Stimulated activated CD8-positive, alpha-beta memory T cell treated with anti-CD3 and anti-CD28 coated beads, Interleukin-15, amount 100 ng/mL, for 4 hours (primary cell): Measurements from ENCODE around the gene MRPS6.

Experiments
- DNase-seq, 2 donors: peaks; one replicate each; pipeline ENCODE4 v3.0.0-alpha.2; 2020; ENCODE audit warnings: low read depth in 2 of 2

Gene MRPS6

DNA sequence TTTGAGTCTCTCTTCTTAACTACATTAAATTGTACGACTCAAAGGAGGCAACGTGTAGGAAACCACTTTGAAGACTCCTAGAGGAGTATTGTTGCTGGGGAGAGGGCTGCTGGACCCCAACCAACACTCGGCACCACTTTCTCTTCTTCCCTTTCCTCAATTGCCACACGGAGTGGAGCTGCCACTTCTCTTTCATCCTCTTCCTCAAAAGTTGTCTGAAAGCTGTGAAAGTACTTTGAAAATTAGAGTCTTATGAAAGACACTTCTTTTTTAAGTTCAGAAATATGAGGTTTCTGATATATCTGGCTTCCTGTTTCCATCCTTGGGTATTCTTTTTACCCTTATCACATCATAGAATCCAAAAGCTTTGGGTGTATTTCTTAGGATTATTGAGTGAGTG, 59.5 kb downstream of the MRPS6 start:
- no peak for DNase-seq

DNA sequence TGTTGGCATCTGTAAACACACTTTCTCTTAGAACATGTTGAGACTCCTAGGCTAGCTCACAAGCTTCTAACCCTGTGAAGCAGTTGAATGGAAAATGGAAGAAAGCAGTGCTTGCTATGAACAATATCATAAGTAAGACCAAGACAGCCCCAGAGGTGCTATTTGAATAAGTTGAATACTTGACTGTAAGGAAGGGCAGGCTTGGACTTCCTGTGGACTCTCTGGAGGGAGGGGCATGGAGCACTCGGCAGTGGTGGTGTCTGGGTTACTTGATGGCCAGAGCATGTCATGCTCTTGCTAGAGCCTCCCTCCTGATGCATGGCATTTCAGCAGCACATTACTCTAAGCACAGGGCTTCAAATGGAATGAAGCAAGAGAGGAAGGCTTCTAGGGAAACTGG, 60.0 kb downstream of the MRPS6 start:
- no peak for DNase-seq

DNA sequence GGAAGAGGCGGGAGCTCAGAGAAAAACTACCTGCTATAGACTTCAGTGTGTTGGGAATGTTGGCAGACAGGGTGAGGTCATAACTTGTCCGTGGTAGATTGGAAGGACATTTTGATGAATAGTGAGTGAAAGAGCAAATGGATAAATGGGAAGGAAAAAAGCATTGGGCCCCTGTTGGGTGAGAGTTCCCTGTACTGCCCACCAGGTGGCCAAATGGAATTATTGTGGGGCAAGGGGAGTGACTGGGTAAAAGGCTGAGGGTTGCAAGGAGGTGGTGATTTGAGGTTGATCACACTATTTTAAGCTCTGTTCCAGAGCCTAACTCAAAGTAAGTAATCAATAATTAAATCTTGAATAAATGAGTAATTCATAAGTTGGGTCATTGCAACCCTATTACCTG, 60.4 kb downstream of the MRPS6 start:
- no peak for DNase-seq

DNA sequence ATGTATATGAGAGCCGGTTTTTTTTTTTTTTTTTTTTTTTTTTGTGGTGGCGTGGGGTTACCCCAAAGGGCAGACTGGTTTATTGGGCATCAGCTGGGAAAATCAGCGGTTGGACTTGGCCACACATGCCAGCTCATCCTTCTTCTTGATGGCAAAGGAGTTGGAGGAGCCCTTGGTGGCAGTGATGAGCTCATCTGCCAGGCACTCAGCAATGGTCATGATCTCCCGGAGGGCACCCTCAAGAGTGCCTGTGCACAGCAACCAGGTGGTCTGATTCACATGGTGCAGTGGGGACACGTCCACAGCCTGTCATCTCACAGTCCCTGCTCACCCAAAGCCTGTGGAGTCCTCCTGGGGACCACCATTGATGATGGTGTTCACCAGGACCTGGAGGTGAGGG, 62.0 kb downstream of the MRPS6 start:
- DNase-seq = no peak

DNA sequence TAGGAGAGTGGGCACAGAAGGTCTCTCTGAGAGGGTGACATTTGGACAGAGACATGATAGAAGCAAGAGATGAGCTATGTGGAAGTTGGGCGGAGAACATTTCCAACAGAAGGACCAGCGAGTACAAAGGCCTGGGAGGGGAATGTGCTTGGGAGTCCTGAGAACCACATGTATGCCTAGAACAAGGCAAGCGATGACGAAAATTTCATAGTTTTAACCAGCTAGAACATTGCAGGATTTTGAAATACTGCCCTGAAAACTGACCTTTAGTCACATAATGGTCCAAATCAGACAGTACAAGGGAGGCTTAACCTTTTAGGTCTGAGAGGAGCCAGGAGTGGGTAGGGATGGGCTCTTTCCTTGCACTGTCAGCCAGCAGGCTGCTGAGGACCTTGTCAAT, 68.0 kb downstream of the MRPS6 start:
- no peak for DNase-seq

DNA sequence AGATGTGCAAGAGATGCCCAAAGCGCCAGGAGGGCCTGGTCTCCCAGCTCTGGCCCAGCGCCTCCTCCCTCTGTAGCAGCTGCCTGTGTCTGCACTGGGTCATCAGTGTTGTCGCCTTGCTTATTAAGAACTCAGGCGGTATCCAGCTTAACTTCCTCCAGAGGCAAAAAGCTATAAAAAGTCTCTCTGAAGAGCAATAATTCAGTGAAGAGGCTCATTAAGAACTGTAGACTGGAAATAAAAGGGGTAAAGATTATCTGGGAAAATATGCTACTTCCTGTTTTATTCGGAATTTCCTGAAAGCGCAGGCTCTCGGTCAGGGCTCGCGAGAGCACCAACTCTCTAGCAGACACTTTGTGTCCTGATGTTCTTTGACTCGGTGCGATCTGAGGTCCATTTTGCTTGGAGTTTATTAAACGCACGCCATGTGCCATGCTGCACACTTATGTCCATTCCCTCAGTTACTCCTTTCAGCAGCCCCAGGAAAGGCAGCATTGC, 70.4 kb downstream of the MRPS6 start:
- DNase-seq = no peak

DNA sequence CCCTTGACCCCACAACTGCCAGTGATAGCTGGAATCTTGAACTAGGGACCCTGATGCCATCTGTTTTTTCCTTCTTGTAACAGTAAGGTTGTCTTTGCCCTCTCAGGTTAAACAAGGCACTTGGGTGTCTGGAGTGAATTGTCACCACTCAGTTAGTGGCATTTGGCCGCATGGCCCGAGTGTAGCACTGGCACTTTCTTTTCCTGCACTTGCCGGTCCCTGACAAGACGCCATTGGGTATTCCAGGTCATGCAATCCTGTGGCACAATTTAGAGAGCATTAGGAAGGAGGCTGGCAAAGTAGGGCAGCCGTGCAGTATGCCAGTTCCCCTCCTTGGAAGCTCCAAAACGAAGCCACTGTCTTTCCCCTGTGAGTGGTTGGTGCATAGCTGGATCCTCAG, 70.8 kb downstream of the MRPS6 start:
- no peak for DNase-seq

DNA sequence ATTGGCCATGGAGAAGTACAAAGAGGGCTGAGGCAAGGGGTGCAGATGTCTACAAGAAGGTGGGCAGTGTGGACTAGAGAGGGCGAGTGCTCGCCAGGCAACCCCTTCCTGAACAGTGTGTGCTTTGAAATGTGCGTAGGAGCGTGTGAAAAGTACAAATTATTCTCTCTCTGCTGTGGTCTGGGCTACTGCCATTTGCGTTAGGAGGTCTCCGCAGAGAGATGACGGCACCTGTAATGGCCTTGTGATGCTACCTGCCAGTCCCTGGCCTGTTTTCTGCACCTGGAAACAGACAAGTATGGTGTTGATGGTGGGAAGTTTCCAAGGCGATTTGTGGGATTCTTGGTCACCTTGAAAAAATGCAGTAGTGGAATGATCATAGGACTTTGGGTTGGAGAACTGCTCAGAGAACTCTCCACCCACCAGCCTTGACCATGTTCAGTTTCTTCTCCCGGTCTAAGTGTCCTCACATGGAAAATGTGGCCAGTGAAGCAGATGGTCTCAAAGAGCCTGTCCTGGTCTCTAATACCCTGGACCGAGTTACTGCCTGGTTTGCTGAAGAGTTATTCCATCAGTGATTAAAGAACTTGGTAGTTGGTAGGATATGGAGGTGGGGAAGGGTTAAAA, 74.5 kb downstream of the MRPS6 start:
- DNase-seq = no peak

DNA sequence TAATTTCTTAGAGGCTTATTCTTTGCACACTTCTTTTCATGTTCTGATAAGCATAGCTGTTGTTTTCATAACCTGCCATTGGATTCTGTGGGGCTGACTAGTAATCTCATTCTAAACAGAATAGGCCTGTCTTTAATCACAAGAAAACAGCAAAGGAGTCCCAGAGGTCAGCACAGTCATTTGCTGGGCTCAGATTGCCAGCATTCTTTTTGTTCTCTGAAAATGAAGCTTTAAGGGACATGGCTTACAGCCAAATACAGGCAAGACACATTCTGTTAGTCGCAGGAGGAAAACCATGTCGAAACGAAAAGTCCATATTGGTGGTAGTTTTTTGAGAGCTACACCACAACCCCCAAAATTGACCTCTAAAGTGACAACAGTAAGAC, 75.0 kb downstream of the MRPS6 start:
- no peak for DNase-seq

DNA sequence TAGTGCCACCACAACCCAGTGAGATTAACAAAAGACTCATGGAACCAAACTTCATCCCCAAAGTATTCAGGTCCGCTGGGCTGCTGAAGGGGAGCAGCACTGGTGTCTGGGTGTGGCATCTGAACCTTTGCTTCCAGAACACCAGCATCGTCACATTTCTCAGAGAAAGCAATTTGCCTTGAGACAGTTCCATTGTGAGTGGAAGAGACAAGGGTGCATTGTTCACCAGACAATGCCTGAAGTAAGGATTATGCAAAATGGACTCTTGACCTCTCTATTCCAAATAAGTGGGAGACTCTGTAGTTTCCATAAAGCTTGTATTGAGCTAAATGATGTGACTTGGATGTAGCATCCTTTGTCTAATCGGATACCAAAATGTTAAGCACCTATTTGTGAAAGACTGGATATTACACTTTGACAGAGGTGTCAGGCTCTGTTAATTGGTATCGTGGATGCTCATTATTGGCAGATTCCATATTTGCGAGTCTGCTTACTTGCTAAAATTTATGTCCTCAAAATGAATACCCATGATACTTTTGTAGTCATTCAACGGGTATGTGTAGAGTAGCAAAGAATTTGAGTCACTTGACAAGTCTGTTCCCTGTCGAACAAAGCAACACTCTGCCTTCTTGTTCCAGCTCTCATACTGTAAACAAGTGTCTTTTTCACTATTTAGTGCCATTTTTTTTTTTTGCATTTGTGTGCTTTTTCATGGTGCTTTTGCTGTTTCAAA, 75.6 kb downstream of the MRPS6 start:
- DNase-seq = no peak

DNA sequence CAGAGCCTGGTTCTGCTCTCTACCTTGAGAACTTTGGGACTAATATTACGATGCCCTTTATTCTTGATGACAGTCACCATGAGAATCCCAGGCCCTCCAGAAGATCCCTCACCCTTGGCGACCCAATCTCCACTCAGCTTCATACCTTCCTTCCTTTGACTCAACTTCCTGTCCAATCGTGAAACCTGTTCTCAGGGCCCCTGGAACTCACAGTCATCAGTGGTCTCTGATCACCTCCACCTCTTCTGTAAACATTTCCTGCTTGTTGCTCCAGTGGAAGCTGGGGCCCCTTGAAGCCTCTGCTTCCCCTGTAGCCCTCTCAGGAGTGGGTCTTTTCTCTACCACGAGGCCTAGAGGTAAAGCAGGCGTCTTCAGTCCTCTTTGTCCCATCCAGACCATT, 79.1 kb downstream of the MRPS6 start:
- DNase-seq = no peak

DNA sequence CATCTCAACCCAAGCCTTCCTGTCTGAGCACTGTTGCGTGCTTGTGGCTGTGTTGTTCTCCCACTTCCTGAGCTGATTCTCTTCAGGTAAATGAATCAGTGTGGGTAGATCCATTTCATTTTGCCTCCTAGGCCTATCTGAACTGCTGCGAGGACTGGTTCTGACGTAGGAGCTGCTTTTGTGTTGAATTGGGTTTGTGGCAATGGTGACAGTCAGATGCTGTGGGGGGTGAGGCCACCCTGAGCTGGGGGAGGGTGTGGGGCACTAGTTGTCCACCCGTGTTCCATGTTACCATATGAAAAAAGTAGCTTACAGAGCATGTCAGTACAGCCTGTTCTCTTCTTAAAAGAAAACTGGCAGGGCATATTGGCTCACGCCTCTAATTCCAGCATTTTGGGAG, 81.5 kb downstream of the MRPS6 start:
- DNase-seq = no peak

DNA sequence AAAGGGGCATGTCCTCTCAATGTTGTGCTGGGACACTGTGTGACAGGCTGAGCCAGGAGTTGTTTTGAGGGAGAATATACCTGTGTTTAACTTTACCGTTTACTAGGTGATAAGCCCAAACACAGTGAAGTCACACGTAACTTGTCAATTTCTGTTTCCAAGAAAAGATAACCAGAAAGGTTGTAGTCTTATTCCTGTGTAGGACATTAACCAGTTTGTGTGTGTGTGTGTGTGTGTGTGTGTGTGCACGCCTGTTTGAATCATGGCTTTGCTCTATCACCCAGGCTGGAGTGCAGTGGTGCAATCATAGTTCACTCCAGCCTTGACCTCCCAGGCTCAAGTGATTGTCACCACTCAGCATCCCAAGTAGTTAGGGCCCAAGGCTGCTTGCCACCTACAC, 83.6 kb downstream of the MRPS6 start:
- DNase-seq = no peak

DNA sequence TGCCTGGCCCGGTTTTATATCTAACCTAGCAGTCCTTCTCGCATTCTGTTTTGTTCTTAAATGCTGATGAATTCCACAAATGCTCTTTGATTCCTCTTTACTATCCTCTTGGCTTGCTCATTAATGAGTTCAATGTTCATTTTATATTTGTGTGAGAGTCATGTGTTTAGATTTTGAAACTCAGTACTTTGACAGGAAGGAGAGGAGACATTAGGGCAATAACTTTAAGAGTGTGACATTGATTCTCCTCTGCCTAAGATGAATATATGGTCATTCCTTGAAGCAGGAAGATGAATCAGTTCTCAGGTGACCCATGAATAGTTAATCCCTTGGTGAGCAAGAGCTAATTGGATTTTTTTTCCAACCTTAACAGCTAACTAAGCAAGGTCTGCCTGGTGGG, 84.1 kb downstream of the MRPS6 start:
- no peak for DNase-seq

DNA sequence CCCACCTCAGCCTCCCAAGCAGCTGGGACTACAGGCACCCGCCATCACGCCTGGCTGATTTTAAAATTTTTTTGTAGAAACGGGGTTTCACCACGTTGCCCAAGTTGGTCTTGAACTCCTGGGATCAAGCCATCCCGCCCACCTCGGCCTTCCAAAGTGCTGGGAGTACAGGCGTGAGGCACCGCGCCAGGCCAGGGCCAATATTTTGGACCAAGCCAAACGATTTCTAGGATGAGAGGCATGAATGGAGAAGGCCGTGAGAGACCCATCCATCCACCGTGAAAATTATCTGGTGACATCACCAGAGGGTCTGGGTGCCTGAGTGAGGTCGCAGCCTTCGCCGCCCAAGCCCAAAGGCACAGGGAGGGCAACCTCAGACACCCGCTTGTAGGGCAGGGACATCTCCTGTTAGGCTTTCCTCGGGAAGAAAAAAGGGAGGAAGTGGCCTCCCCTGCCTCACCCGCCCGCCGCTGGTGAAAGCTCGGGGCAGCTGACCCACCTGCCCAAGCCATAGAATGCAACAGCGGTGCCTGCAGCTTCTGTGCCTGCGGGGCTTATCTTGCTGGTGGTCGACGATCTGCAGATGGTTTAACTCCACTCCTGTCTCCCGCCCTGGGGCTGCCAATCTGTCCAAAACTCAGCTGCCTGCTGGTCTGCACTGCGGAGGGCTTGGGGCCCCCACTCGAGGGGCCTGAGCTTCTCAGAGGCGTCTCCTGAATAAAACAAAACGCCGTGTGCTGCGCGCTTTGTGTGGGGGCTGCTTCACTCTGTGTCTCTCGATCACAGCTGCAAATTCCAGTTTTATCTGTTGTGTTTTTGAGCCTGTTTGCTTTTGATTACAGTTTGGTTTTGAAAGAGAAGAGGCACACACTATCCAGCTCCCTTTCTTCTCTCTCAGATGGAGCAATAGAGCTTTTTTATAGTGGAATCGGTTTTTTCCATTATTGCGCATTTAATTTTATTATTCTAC, 85.8 kb downstream of the MRPS6 start:
- no peak for DNase-seq

DNA sequence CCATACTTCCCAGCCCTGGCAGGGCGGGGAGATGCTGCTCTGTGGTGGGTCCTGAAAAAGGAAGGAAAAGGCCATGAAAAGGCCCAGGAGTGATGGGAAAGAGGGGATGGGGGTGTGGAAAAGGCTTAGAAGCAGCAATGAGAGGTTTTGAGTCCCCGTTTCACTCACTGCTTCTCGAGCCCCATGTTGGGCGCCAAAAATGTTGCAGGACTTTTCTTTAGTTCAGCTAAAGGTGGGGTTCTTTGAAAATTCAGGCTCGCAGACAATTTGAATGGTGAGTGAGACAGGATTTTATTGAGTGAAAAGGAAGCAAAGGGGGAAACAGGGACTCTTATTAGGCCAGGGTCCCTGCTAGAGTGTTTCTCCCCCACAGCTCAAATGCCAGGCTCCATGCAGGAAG, 93.1 kb downstream of the MRPS6 start:
- DNase-seq = no peak

DNA sequence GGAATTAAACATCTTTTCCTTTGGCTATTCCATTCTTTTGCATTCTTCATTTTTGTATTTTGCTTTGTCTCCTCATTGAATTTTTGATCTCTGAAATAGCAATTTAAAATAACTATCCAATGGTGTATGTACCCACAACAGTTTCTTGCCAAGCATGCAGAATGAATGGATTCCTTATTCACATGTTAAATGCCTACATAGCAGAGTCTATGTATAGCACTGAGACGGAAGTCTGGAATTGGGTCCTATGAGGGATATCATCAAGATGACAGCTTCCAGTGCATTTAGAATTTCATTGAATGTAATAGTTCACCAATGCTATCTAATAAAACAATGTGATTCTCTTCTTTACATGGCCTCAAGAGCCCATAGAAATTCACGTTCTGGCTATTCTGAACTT, 97.5 kb downstream of the MRPS6 start:
- DNase-seq = no peak

DNA sequence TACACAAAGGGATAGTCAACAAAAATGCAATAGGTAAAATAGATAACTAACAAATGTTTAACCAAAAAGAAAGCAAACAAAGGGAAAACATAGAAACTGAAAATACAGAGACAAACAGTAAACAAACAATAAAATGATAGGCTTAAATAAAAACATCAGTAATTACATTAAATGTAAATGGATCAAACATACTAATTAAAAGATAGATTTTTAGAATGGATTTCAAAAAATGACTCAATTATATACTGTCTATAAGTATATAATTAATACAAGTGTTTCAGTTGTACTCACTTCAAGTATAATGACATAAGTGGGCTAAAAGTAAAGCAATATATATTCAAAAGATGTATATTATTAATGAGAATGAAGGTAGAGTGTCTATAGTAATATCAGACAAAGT, 101.1 kb downstream of the MRPS6 start:
- no peak for DNase-seq

DNA sequence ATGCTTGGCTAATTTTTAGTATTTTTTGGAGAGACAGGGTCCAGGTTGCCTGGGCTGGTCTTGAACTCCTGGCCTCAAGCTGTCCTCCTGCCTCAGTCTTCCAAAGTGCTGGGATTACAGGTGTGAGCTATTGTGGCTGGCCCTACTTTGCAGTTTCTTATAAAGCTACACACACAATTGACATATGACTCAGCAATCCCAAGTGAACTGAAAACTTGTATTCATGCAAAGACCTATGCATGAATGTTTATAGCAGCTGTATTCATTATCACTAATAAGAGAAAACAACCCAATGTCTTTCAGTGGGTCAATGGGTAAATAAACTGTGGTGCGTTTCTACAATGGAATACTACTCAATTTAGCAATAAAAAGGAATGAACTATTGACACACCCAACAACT, 103.1 kb downstream of the MRPS6 start:
- DNase-seq = no peak

DNA sequence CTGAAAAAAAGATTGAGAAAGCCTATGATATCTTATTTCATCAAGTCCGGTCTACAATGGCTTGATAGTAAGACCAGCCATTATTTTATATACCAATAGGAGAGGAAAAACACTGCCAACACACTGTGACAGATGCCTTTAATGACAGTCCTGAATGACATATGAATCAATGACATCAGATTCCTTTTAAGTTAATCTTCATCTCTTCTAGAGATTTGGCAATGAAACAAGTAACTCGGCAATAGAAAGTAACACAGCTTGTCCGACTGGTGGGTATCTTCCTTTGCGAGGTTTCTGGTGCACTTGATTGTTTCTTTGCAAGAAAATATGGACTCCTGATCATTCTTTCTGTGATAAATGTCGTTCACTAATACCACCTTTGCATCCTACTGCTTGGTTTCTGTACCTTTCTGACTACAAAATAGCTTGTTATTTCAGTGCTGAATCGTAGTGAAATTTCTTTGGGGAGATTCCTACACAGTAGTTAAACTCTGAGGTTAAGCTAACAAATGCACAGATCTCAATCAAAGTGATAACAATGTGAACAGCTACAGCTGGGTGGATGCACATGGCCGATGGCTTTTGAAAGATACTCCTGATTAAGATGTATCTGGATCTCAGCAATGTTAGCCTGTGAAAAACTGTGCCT, 104.7 kb downstream of the MRPS6 start:
- no peak for DNase-seq

DNA sequence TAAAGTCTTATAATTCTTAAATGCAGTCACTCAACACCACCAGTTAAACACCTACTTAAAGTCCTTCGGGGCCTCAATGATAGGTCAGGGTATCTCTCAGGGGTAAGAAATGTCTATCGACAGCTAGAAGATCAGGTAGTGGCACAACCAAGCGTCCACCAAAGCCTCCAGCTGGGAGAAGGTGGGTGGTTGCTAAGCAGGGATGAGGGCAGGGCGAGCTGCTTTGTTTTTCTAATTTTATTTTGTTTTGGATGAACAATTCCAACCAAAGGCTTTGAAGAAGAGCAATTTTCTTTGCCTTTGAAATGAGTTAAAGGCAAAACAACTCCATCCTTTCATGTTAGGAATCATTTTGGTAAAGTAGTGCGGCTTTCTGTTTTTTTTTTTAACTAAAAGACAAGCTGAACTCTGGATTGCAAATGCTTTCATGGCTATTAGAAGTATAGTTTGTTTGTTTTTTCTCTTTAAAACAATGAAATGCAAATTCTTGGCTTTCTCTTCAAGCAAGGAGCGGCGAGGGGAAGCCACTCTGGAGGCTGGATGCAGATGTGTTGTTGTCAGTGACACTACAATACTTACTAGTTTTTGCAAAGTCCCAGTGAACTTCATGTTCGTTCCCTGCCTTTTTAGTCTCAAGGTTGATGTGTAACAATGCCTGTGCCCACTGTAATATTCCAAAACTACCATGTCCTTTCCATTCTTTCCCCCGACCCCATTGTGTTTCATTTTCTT, 106.0 kb downstream of the MRPS6 start:
- no peak for DNase-seq
